Measurements from ENCODE around the gene DUS2. TPM values are rescaled to one million over a fixed set of nuclear protein-coding genes. Genes with fewer than 3 reads are reported as not detected.

DUS2 gene
- total and polyA plus RNA-seq, 4 donors: 3.0 to 13.1 (median 7.1) TPM

DNA sequence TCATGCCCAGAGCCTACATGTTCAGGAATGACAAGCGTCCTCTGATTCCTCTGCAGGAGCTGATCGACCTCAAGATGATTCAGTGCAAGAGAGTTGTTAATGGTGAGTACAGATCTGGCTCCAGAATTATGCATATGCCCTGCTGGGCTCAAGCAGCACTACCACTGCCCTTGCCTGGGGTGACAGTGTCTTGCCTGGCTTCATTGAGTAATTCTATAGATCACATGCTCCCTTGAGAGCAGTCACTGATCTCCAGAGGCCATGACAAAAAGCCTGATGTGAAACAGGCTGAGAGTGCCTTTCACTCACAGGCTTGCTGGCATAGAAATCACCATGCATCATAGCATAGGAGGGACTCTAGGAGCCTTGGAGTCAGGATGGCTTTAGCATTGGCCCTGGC, 26.4 kb downstream of the DUS2 start:
- H3K27ac ChIP-seq (ENCODE audit: low read depth in 1 of 2, low read length in 2 of 2): no peak overlapping the region
- DNase-seq (no peak), ATAC-seq (ENCODE audit: low FRiP score) (no peak)
- peaks cover 4 to 9% of the 10 kb centered on the region in 2 donors for H3K36me3 ChIP-seq (ENCODE audit: control insufficient read depth in 1 of 2, insufficient read depth in 2 of 2, low read length in 1 of 2)
- no peaks in the 10 kb centered on the region for H3K9me3 ChIP-seq (ENCODE audit: control insufficient read depth, low read length)
- no peaks in the 10 kb centered on the region for H3K27me3 ChIP-seq (ENCODE audit: control insufficient read depth in 1 of 2, insufficient read depth in 2 of 2, low read length in 1 of 2)
- peaks cover 0 to 2% of the 10 kb centered on the region in 2 donors for H3K4me1 ChIP-seq (ENCODE audit: control insufficient read depth in 1 of 2, insufficient read depth in 2 of 2, low read length in 2 of 2)
- intact Hi-C loops (cut with DNase I): no loop called here
- H3K4me3 ChIP-seq (ENCODE audit: low read length in 2 of 2): no peak overlapping the region
- 92 to 93% methylated on average over 2 of the region's 2 CpGs for WGBS, 2 donors

DNA sequence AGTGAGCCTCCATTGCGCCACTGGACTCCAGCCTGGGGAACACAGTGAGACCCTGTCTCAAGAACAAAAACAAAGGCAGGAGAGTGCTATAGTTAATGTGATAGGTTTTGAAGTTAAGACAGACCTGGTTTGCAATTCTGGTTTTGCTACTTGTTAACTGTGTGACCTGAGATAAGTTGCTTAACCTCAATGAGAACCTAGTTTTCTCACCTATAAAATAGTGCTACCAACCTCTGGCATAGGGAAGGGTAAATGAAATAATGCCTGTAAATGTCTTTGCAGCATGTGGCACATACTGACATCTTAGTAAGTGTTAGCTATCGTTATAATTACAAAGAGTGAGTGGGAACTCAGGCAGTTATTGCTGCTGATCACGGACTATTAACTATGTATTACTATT, 32.3 kb downstream of the DUS2 start:
- H3K36me3 ChIP-seq (ENCODE audit: control insufficient read depth in 1 of 2, insufficient read depth in 2 of 2, low read length in 1 of 2): peaks cover 0 to 4% of the 10 kb centered on the region in 2 donors
- intact Hi-C loops (cut with DNase I): no loop called here
- DNase-seq: no peak
- ATAC-seq (ENCODE audit: low FRiP score): no peak
- H3K27me3 ChIP-seq (ENCODE audit: control insufficient read depth in 1 of 2, insufficient read depth in 2 of 2, low read length in 1 of 2): no peaks in the 10 kb centered on the region
- H3K9me3 ChIP-seq (ENCODE audit: control insufficient read depth, low read length): no peaks in the 10 kb centered on the region
- WGBS, 2 donors: 88 to 89% methylated on average over 3 of the region's 3 CpGs
- no peaks in the 10 kb centered on the region for H3K4me1 ChIP-seq (ENCODE audit: control insufficient read depth in 1 of 2, insufficient read depth in 2 of 2, low read length in 2 of 2)
- no peak overlapping the region for H3K4me3 ChIP-seq (ENCODE audit: low read length in 2 of 2)
- no peak overlapping the region for H3K27ac ChIP-seq (ENCODE audit: low read depth in 1 of 2, low read length in 2 of 2)

DNA sequence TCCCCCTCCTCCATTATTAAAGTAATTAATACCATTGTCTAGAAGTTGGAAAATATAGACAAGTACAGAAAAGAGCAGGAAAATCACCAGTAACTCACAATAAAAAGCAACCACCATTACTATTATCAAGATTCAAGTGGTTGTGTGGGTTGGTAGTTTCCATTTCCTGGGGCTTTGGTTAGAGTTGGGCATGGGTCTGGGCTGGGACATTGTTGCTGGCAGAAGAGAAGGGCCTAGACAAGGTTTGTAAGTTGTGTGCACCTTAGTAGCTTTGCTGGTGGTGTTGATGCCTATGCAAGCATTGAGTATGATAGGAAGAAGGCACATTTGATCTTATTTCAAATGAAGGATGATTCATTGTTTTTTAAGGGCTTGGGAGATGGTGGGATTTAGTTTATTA, 36.7 kb downstream of the DUS2 start:
- H3K4me1 ChIP-seq (ENCODE audit: control insufficient read depth in 1 of 2, insufficient read depth in 2 of 2, low read length in 2 of 2): no peaks in the 10 kb centered on the region
- no peak overlapping the region for H3K27ac ChIP-seq (ENCODE audit: low read depth in 1 of 2, low read length in 2 of 2)
- no peak overlapping the region for H3K4me3 ChIP-seq (ENCODE audit: low read length in 2 of 2)
- no peaks in the 10 kb centered on the region for H3K9me3 ChIP-seq (ENCODE audit: control insufficient read depth, low read length)
- H3K36me3 ChIP-seq (ENCODE audit: control insufficient read depth in 1 of 2, insufficient read depth in 2 of 2, low read length in 1 of 2): no peaks in the 10 kb centered on the region
- DNase-seq (no peak), ATAC-seq (ENCODE audit: low FRiP score) (no peak)
- H3K27me3 ChIP-seq (ENCODE audit: control insufficient read depth in 1 of 2, insufficient read depth in 2 of 2, low read length in 1 of 2): no peaks in the 10 kb centered on the region
- intact Hi-C loops (cut with DNase I): no loop called here

DNA sequence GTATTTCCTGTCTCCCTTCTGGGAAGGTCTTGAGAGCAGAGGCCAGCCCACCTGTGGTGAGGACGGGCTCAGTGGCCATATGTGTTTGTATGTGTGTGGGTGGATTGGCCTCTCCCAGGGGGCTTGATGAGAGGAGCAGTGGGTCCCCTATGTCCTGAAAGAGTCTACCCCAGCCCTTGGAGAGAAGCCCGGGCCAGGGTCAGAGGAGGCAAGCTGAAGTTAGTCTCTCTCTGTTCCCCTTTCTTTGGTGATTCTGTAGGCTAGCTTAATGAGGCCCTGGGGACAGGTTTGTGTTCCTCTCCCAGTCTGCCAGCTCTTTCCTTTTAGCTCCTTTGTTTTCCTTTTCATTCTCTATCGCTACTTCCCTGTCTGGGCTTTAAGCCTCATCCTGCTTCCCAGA, 38.3 kb downstream of the DUS2 start:
- intact Hi-C loops (cut with DNase I): no loop called here
- H3K36me3 ChIP-seq (ENCODE audit: control insufficient read depth in 1 of 2, insufficient read depth in 2 of 2, low read length in 1 of 2): no peaks in the 10 kb centered on the region
- no peak overlapping the region for H3K27ac ChIP-seq (ENCODE audit: low read depth in 1 of 2, low read length in 2 of 2)
- ATAC-seq (ENCODE audit: low FRiP score) (no peak), DNase-seq (no peak)
- H3K9me3 ChIP-seq (ENCODE audit: control insufficient read depth, low read length): no peaks in the 10 kb centered on the region
- H3K27me3 ChIP-seq (ENCODE audit: control insufficient read depth in 1 of 2, insufficient read depth in 2 of 2, low read length in 1 of 2): no peaks in the 10 kb centered on the region
- H3K4me3 ChIP-seq (ENCODE audit: low read length in 2 of 2): no peak overlapping the region
- peaks cover 2 to 5% of the 10 kb centered on the region in 2 donors for H3K4me1 ChIP-seq (ENCODE audit: control insufficient read depth in 1 of 2, insufficient read depth in 2 of 2, low read length in 2 of 2)
- 77 to 85% methylated on average over 3 of the region's 3 CpGs for WGBS, 2 donors

DNA sequence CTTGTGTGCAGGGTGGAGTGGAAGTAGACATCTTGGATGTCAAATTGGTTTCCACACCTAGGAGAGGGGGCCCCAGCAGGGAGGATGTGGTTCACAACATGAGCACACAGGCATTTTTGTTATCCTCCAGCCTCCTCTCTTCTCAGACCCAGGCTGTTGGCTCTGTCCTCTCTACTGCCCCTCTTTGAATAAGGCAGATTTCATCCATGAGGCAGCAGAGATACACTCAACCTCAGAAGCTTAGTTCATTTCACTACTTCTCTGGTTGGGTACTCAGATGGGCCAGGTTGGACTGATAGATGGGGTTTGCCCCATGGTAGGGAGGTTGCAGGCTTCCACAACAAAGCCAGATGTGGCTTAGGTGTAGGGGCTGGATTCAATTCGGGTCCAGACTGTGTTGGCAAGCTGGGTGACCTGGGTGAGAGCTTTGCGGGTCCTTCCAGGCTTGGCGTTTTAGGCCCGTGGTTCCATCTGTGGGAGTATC, 39.9 kb downstream of the DUS2 start:
- H3K4me1 ChIP-seq (ENCODE audit: control insufficient read depth in 1 of 2, insufficient read depth in 2 of 2, low read length in 2 of 2): peaks cover 2 to 5% of the 10 kb centered on the region in 2 donors
- intact Hi-C loops (cut with DNase I): no loop called here
- H3K4me3 ChIP-seq (ENCODE audit: low read length in 2 of 2): no peak overlapping the region
- H3K27me3 ChIP-seq (ENCODE audit: control insufficient read depth in 1 of 2, insufficient read depth in 2 of 2, low read length in 1 of 2): no peaks in the 10 kb centered on the region
- WGBS, 2 donors: 94 to 95% methylated on average over 4 of the region's 4 CpGs
- ATAC-seq (ENCODE audit: low FRiP score) (no peak), DNase-seq (no peak)
- H3K9me3 ChIP-seq (ENCODE audit: control insufficient read depth, low read length): no peaks in the 10 kb centered on the region
- H3K36me3 ChIP-seq (ENCODE audit: control insufficient read depth in 1 of 2, insufficient read depth in 2 of 2, low read length in 1 of 2): no peaks in the 10 kb centered on the region
- H3K27ac ChIP-seq (ENCODE audit: low read depth in 1 of 2, low read length in 2 of 2): peak overlapping the region in 1 of 2 donors; percentile 42

DNA sequence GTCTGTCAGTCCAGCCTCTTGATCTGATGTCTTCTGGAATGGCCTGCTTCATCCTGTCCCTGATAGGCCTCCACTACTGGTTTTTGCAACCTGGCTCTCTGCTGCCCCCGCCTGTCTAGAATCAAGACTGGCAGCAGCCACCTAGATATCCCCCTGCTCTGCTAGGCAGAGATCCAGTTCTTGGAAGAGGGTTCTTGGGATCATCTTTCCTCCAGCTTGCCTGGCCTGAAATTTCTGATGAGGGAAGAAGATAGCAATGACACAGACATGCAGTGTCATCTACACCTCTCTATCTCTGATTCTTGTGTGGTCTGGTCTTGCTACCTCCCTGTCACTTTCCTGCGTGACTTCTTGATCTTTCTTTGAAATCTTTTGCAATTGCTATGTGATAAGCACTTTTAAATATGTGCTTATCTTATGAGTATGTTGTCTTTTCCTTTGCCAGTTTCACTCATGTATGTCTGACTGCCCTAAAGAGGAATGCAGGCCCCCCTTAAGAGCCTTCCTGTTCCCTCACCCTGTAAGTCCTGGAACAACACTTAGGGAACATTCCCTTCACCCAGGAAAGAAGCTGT, 41.8 kb downstream of the DUS2 start:
- WGBS, 2 donors: 7 to 17% methylated on average over 2 of the region's 2 CpGs
- DNase-seq (peak; percentile 82 to 85), ATAC-seq (ENCODE audit: low FRiP score) (peak; percentile 81)
- peak overlapping the region; percentile 23 to 93 for H3K27ac ChIP-seq (ENCODE audit: low read depth in 1 of 2, low read length in 2 of 2)
- no peaks in the 10 kb centered on the region for H3K9me3 ChIP-seq (ENCODE audit: control insufficient read depth, low read length)
- no peaks in the 10 kb centered on the region for H3K27me3 ChIP-seq (ENCODE audit: control insufficient read depth in 1 of 2, insufficient read depth in 2 of 2, low read length in 1 of 2)
- H3K36me3 ChIP-seq (ENCODE audit: control insufficient read depth in 1 of 2, insufficient read depth in 2 of 2, low read length in 1 of 2): no peaks in the 10 kb centered on the region
- H3K4me3 ChIP-seq (ENCODE audit: low read length in 2 of 2): no peak overlapping the region
- peaks cover 2 to 5% of the 10 kb centered on the region in 2 donors for H3K4me1 ChIP-seq (ENCODE audit: control insufficient read depth in 1 of 2, insufficient read depth in 2 of 2, low read length in 2 of 2)
- intact Hi-C loops (cut with DNase I): no loop called here

DNA sequence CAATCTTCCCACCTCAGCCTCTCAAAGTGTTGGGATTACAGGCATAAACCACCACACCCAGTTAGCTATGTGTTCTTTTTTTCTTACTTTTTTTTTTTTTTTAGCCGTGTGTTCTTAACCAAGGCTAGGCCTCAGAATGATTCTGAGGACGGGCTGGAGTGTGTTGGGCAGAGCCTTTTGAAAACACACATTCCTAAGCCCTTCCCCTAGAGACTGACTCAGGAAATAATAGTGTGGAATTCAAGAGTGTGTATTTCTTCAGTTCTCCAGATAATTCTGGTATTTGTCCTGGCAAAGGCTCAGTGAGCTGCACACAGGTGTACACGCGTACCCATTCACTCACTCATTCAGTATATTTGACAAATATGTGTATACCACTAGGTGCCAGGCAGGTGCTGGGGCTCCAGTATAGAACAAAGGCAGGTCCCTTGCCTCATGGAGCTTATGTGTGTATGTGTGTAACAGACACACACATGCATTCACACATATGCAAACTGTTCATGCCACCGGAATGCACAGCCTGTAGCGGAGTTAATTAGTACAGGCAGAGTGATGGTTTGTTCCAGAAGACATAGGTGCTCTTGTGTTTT, 42.7 kb downstream of the DUS2 start:
- intact Hi-C loops (cut with DNase I): no loop called here
- Histone ChIP-seq H3K27me3 (ENCODE audit: control insufficient read depth in 1 of 2, insufficient read depth in 2 of 2, low read length in 1 of 2) (no peaks in the 10 kb centered on the region), H3K9me3 (ENCODE audit: control insufficient read depth, low read length) (no peaks in the 10 kb centered on the region), H3K36me3 (ENCODE audit: control insufficient read depth in 1 of 2, insufficient read depth in 2 of 2, low read length in 1 of 2) (no peaks in the 10 kb centered on the region), H3K27ac (ENCODE audit: low read depth in 1 of 2, low read length in 2 of 2) (peak overlapping the region in 1 of 2 donors; percentile 96), H3K4me1 (ENCODE audit: control insufficient read depth in 1 of 2, insufficient read depth in 2 of 2, low read length in 2 of 2) (peaks cover 2 to 5% of the 10 kb centered on the region in 2 donors), H3K4me3 (ENCODE audit: low read length in 2 of 2) (no peak overlapping the region)
- WGBS, 2 donors: 19 to 27% methylated on average over 6 of the region's 6 CpGs
- no peak for ATAC-seq (ENCODE audit: low FRiP score)
- DNase-seq: no peak

DNA sequence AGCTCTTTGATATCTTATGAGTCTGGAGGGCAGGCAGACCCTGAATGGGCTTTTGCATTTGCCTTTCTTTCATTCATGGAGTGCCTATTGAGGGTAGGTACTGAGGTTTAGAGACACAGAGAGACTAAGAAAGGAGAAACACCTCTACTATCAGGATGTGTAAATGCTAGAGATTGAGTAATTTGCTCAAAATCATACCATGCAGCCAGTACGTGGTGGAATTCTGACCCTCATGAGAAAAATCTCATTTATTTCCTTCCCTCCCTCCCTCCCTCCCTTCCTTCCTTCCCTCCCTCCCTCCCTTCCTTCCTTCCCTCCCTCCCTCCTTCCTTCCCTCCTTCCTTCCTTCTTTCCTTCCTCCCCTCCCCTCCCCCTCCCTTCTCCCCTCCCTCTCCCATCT, 43.7 kb downstream of the DUS2 start:
- peak overlapping the region in 1 of 2 donors; percentile 31 for H3K27ac ChIP-seq (ENCODE audit: low read depth in 1 of 2, low read length in 2 of 2)
- WGBS, 2 donors: 47 to 54% methylated on average over 1 of the region's 1 CpG
- H3K4me3 ChIP-seq (ENCODE audit: low read length in 2 of 2): no peak overlapping the region
- no peaks in the 10 kb centered on the region for H3K36me3 ChIP-seq (ENCODE audit: control insufficient read depth in 1 of 2, insufficient read depth in 2 of 2, low read length in 1 of 2)
- H3K27me3 ChIP-seq (ENCODE audit: control insufficient read depth in 1 of 2, insufficient read depth in 2 of 2, low read length in 1 of 2): no peaks in the 10 kb centered on the region
- ATAC-seq (ENCODE audit: low FRiP score) (no peak), DNase-seq (no peak)
- intact Hi-C loops (cut with DNase I): no loop called here
- no peaks in the 10 kb centered on the region for H3K9me3 ChIP-seq (ENCODE audit: control insufficient read depth, low read length)
- peaks cover 2 to 5% of the 10 kb centered on the region in 2 donors for H3K4me1 ChIP-seq (ENCODE audit: control insufficient read depth in 1 of 2, insufficient read depth in 2 of 2, low read length in 2 of 2)

DNA sequence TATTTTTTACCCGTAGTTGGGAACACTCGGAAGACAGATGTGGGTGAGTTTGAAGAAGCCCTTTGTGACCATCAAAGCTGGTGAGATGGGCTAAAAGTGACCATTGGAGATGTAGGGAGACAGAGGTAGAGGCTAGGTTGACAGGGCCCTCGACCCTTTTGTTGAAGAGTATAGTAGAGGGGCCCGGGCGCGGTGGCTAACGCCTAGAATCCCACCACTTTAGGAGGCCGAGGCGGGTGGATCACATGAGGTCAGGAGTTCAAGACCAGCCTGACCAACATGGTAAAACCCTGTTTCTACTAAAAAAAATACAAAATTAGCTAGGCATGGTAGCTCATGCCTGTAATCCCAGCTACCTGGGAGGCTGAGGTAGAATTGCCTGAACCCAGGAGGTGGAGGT, 45.8 kb downstream of the DUS2 start:
- no peaks in the 10 kb centered on the region for H3K36me3 ChIP-seq (ENCODE audit: control insufficient read depth in 1 of 2, insufficient read depth in 2 of 2, low read length in 1 of 2)
- 97% methylated on average over 9 of the region's 9 CpGs for WGBS, 2 donors
- ATAC-seq (ENCODE audit: low FRiP score) (no peak), DNase-seq (no peak)
- H3K27me3 ChIP-seq (ENCODE audit: control insufficient read depth in 1 of 2, insufficient read depth in 2 of 2, low read length in 1 of 2): no peaks in the 10 kb centered on the region
- H3K4me1 ChIP-seq (ENCODE audit: control insufficient read depth in 1 of 2, insufficient read depth in 2 of 2, low read length in 2 of 2): peaks cover 2 to 5% of the 10 kb centered on the region in 2 donors
- no peak overlapping the region for H3K4me3 ChIP-seq (ENCODE audit: low read length in 2 of 2)
- no peak overlapping the region for H3K27ac ChIP-seq (ENCODE audit: low read depth in 1 of 2, low read length in 2 of 2)
- H3K9me3 ChIP-seq (ENCODE audit: control insufficient read depth, low read length): no peaks in the 10 kb centered on the region
- intact Hi-C loops (cut with DNase I): no loop called here
